Right atrium auricular region (tissue), 2 donors: ENCODE data around the gene ARFGAP2. TPM values are rescaled to one million over a fixed set of nuclear protein-coding genes. Genes with fewer than 3 reads are reported as not detected.

Experiments
- DNase-seq: peaks from one replicate; pipeline ENCODE4 v3.0.0-alpha.2; 2019; ENCODE audit warnings: low spot score
- H3K27ac ChIP-seq, 2 donors: fragments of 200-600 bp; sonication (generic); 1 replicate in 1 of 2; 2 replicates in 1 of 2; pipeline ENCODE4 v1.5.1; 2016 to 2019
- H3K27me3 ChIP-seq, 2 donors: fragments of 200-600 bp; sonication (generic); one replicate each; pipeline versions ENCODE4 v1.5.1 to v1.6.0; 2017 to 2019
- H3K36me3 ChIP-seq: fragments of 200-600 bp; sonication (generic); one replicate; pipeline ENCODE4 v1.5.1; 2016
- H3K4me1 ChIP-seq, 2 donors: fragments of 200-600 bp; sonication (generic); one replicate each; pipeline versions ENCODE4 v1.5.1 to v1.6.0; 2017 to 2019
- H3K4me3 ChIP-seq, 2 donors: fragments of 200-600 bp; sonication (generic); 1 replicate in 1 of 2; 2 replicates in 1 of 2; pipeline ENCODE4 v1.5.1; 2017 to 2019; ENCODE audit warnings: mild to moderate bottlenecking in 1 of 2, moderate library complexity in 1 of 2
- H3K9me3 ChIP-seq, 2 donors: fragments of 200-600 bp; sonication (generic); one replicate each; pipeline ENCODE4 v1.5.1; 2019
- total RNA-seq, 2 donors: library from RNA; depleted of rRNA; stranded (reverse); fragments of >200 nt; gene quantifications; one replicate each; pipeline ENCODE4 v1.1.0, GENCODE V29; 2016
- TF ChIP-seq, protein P1 (sequence below), 2 donors: fragments of 200-600 bp; sonication (generic); IDR thresholded peaks; one replicate each; pipeline ENCODE4 v1.5.1; 2019; ENCODE audit warnings: antibody characterized with exemption in 2 of 2

ARFGAP2 gene
- total RNA-seq, 2 donors from 2014 or later, result 75.1 to 78.0 TPM

DNA sequence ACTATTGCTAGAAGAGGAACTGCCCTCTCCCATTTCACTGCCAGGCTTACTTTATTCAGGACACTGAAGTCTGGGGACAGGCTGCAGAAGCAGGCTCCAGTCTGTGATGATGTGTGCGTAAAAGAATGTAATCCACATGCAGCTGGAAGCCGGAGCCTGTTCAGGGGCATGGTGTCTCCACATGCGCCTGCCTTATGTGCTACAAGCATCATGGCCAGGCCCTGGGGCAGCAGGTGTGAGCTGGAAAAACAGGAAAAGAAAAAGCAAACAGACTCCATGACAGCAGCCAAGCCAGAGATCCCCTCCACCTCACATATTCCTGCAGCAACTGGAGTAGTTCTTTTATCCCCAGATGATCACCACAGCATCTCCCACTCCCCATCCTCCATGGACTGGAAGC lies 33.4 kb downstream of the ARFGAP2 start:
- peak; percentile 67 for DNase-seq

DNA sequence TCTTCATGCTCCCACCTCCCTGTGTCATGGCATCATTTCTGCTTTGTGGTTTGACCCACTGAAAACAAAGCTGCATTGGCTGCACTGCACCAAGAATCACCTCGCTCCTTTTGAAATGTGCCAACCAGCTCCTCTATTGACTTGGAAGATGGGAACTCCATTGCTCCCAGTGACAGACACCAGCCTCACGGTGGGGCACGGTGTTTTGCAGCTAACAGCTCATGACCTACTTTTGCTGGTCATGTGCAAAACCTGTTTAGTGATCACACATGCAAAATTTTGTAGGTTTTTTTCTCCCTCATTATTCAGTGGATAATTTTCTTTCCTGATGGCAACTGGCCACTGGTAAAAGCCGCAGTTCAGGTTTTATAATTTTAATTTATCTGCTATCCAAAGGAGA lies 36.8 kb downstream of the ARFGAP2 start:
- no peaks in the 10 kb centered on the region for H3K27me3 ChIP-seq
- H3K27ac ChIP-seq, result no peak overlapping the region
- H3K4me3 ChIP-seq, result no peak overlapping the region
- H3K36me3 ChIP-seq, result no peaks in the 10 kb centered on the region
- TF ChIP-seq, protein P1, sequence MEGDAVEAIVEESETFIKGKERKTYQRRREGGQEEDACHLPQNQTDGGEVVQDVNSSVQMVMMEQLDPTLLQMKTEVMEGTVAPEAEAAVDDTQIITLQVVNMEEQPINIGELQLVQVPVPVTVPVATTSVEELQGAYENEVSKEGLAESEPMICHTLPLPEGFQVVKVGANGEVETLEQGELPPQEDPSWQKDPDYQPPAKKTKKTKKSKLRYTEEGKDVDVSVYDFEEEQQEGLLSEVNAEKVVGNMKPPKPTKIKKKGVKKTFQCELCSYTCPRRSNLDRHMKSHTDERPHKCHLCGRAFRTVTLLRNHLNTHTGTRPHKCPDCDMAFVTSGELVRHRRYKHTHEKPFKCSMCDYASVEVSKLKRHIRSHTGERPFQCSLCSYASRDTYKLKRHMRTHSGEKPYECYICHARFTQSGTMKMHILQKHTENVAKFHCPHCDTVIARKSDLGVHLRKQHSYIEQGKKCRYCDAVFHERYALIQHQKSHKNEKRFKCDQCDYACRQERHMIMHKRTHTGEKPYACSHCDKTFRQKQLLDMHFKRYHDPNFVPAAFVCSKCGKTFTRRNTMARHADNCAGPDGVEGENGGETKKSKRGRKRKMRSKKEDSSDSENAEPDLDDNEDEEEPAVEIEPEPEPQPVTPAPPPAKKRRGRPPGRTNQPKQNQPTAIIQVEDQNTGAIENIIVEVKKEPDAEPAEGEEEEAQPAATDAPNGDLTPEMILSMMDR (IDR thresholded peaks at IDR 0.05), result no peak
- no peaks in the 10 kb centered on the region for H3K9me3 ChIP-seq
- no peak for DNase-seq
- H3K4me1 ChIP-seq, result no peaks in the 10 kb centered on the region

More for the DNA sequence above, 33.4 kb downstream of the ARFGAP2 start:
- Histone ChIP-seq H3K9me3 (no peaks in the 10 kb centered on the region), H3K27me3 (no peaks in the 10 kb centered on the region), H3K4me1 (peaks cover 0 to 4% of the 10 kb centered on the region in 2 donors), H3K4me3 (no peak overlapping the region), H3K27ac (no peak overlapping the region), H3K36me3 (no peaks in the 10 kb centered on the region)
- TF ChIP-seq, protein P1 (IDR thresholded peaks at IDR 0.05), result no peak

DNA sequence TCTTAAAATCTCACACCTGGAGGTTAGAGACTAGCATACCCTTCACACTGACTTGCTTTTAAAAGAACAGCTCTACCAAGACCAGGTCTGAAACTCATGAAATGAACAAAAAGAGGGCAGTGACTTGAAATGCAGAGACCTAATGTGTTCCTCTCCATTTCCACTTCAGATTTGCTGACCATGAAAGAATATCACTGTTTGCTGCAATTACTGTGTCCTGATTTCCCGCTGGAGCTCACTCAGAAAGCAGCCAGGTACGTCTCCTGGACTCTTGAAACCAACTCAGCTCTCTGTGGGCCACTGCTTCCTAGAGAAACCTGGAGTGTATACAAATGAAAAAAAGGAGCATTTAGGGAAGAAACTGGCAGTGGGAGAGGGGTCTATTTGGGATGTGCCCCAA lies 39.2 kb downstream of the ARFGAP2 start:
- Histone ChIP-seq H3K27me3 (no peaks in the 10 kb centered on the region), H3K36me3 (no peaks in the 10 kb centered on the region), H3K9me3 (no peaks in the 10 kb centered on the region), H3K4me1 (no peaks in the 10 kb centered on the region), H3K27ac (no peak overlapping the region), H3K4me3 (no peak overlapping the region)
- DNase-seq, result no peak
- TF ChIP-seq, protein P1 (IDR thresholded peaks at IDR 0.05), result no peak

DNA sequence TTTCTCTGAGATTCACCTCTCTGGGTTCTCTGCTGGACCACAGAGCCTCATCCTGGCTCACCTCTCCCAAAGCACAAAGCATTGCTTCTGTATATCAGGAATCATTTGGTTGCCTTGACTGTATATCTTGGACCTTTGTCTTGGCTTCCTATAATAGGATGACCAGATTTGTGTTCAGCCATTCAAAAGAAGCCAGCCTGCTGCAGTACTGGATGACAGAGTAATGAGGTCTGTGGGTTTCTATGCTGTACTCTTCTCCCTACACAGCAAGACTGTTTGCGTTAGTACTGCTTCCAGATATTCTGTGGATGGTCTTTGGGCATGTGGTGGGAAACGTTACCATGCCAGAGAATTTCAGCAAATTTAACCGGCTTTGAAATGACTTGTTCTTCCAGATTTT lies 39.8 kb downstream of the ARFGAP2 start:
- H3K4me1 ChIP-seq, result no peaks in the 10 kb centered on the region
- H3K27ac ChIP-seq, result no peak overlapping the region
- no peaks in the 10 kb centered on the region for H3K27me3 ChIP-seq
- DNase-seq, result no peak
- no peaks in the 10 kb centered on the region for H3K9me3 ChIP-seq
- no peak overlapping the region for H3K4me3 ChIP-seq
- TF ChIP-seq, protein P1 (IDR thresholded peaks at IDR 0.05), result no peak
- H3K36me3 ChIP-seq, result no peaks in the 10 kb centered on the region

DNA sequence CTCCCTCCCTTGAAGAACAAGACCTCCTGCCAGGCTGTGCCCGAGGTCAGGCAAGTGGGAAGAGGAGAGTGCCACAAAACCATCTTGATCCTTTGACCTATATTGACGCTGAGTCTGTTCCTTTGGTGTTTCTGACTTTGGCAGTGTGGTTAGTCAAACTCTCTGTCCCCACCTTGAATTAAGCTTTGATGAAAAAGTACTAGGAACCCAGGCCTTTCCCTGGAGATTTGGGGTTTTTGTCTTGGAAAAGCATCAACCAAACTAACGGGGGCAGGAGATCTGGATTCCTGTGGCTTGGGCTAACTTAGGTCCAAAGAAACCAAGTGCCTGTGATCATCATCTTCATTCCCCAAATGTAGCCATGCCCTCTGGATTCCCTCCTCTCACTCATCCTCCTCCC lies 40.4 kb downstream of the ARFGAP2 start:
- no peaks in the 10 kb centered on the region for H3K27me3 ChIP-seq
- TF ChIP-seq, protein P1 (IDR thresholded peaks at IDR 0.05), result no peak
- H3K4me3 ChIP-seq, result no peak overlapping the region
- H3K9me3 ChIP-seq, result no peaks in the 10 kb centered on the region
- no peak for DNase-seq
- no peaks in the 10 kb centered on the region for H3K4me1 ChIP-seq
- no peaks in the 10 kb centered on the region for H3K36me3 ChIP-seq
- no peak overlapping the region for H3K27ac ChIP-seq

DNA sequence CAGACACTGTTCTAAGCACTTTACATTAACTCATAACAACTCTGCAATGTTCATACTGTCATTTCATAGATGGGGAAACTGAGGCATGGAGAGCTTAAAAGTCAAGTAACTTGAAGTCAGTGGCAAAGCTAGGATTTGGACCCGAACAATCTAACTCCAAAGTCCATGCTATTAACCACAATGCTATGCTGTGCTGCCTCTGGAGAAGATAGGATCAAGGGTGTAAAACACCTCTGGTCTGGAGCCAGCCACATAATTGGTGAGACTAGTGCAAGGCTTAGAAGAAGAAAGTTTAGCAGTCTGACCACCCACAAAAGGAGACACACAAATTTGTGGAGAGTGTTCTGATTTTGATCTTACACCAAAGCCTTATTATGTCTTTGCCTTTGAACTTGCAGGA lies 43.7 kb downstream of the ARFGAP2 start:
- no peaks in the 10 kb centered on the region for H3K36me3 ChIP-seq
- no peaks in the 10 kb centered on the region for H3K4me1 ChIP-seq
- no peak overlapping the region for H3K27ac ChIP-seq
- TF ChIP-seq, protein P1 (IDR thresholded peaks at IDR 0.05), result no peak
- DNase-seq, result no peak
- H3K27me3 ChIP-seq, result no peaks in the 10 kb centered on the region
- H3K9me3 ChIP-seq, result no peaks in the 10 kb centered on the region
- H3K4me3 ChIP-seq, result no peak overlapping the region
